Fibroblast of skin of right quadriceps (primary cell): ENCODE data around the gene NPM3.

Experiments
- DNase-seq: peaks from one replicate; pipeline ENCODE4 v3.0.0-alpha.2; 2013

The NPM3 gene, protein sequence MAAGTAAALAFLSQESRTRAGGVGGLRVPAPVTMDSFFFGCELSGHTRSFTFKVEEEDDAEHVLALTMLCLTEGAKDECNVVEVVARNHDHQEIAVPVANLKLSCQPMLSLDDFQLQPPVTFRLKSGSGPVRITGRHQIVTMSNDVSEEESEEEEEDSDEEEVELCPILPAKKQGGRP

DNA sequence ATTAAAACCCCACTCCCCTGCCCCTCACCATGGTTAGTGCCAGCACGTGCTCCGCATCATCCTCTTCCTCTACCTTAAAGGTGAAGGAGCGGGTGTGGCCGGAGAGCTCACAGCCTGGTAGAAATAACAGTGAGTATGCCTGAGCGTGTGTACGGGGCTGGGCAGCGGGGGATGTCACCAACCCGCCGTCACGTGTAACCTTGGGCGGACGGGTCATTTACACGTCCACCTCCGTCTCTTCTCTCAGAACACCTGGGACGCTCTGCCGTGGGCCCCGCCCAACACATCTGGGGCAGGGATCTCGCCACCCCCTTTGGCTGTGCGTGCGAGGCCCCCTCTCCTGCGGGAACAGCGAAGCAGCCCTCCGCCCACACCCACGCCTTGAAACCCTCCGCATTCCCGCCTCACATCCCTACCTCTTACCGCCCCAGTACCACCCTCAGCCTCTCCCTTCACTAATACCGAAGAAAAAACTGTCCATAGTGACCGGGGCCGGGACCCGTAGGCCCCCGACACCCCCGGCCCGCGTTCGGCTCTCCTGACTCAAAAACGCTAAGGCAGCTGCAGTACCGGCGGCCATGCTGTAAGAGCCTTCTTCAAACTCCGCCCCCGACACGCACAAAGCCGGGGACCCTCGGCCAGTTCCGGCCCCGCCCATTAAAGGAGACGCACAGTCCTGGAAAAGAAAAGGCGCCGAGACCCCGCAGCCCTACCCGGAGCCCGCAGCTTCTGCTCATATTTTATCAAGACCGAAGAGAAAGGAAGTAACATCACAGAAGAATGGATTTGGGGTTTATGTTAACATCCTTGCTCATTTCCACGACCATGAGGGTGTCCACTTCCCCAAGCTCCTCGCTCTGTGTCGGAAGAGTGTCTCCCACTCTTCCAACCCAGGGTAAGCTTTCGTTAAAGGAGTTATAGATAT is at the start of gene NPM3:
TSS of gene NPM3 (minus strand) at position 636 of the 925 bp plus-strand sequence. CDS start at position 580, 56 bp downstream.
- DNase-seq: peak; percentile 75

DNA sequence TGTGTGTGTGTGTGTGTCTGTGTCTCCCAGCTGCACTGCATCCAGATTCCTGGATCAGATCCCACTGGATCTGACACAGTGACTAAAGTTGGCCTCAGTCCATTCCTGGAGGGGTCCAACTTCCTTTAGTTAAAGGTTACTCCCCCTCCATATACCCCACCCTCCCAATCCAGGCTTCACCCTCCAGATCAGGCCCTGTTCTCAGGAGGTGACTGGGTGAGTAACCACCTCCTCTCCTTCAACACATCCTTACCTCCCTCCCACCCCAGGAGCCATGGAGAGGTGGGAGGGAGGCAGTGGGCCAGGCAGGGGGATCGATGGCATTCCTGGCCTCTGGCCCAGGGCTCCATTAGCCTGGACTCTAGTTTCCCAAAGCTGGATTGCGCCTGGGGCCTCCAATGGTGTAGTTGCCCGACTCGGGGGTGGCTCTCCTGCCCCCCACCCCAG is 49.1 kb upstream of the NPM3 start:
- no peak for DNase-seq

DNA sequence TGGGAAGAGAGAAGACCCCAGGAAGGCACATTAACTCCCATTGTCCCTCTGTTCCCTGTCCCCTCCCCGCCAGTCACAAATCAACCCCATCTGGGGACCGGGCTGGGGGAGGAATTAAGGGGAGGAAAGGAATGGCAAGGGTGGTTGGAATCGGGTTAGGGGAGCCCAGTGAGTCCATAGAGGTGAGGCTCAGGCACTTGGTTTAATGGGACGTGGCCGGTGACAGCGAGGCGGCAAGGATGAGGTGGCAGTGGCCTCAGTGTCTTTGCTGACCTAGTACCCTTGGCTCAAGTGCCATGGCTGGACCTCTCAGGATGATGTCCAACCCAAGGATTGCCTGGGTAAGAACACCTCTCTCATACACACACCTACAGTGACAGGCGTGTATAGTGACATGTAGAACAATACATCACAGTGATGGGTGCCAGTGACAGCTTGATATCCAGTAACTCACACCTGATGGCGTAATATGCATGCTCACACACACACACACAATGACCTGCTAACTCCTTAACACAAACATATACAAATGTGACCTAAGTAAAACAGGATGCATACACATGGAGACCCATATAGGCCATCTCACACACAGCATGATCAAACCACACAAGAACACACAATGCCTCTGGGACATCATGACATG is 48.0 kb upstream of the NPM3 start:
- DNase-seq: no peak

DNA sequence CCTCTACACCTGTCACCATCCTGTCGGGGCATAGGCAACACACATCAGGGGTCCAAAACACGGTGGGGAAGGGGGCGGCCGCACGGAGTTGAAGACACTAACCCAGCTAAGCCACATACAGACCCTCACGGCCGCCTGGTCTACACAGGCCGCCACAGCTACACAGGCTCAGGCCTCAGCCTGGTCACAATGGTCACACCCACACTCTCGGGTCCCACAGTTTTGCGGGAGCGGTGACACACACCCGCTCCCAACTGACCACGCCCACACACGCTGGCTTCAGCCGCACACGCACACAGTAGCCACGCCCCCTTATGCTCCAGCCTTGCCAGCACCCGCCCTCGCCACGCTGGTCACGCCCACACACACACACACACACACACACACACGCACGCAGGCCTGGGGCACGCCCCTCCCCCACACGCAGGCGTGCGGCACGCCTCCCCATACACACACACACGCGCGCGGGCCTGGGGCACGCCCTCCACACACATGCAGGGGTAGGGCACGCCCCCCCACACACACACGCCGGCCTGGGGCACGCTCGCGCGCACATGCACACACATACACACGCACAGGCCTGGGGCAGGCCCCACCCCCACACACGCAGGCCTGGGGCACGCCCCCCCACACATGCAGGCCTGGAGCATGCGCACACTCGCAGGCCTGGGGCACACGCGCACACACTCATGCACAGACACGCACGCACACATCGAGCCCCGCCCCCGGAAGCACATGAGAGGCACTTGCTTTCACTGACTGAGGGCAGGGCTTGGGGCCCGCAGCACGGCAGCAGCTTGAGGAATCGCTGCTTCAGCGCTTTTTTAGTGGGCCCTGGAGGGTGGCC is 47.3 kb upstream of the NPM3 start:
- peak; percentile 92 for DNase-seq

DNA sequence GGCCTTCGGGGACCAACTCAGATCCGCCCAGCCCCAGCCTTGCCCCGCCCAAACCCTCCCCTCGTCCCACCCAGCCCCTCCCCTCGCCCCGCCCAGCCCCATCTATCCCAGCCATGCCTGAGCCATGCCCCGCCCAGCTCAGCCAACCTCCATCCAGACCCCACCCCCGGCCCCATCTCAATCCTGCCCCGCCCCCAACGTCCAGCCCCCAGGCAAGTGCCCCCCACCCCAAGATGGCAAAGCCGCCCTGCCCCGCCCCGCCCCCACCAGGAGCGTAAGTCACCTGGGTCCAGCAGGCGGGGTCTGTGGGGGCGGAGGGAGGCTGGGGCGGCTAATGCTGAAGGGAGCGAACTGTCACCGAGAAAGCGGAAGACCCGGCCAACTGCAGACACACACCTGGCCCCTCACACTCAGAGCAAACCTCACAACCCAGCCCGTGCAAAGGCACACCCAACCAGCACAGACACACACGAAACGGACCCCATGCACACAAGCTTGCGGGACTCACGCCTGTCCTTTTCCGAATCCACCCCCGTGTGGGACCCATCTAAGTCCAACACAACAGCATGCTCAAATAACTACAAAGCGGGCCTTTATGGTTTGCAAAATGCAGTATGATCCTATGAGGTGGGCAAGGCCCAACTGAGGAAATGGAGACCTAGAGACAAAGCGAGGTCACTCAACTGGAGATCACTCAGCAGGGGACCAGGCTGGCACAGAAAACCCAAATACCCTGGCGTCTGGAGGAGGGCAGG is 46.5 kb upstream of the NPM3 start:
- DNase-seq: peak; percentile 31

DNA sequence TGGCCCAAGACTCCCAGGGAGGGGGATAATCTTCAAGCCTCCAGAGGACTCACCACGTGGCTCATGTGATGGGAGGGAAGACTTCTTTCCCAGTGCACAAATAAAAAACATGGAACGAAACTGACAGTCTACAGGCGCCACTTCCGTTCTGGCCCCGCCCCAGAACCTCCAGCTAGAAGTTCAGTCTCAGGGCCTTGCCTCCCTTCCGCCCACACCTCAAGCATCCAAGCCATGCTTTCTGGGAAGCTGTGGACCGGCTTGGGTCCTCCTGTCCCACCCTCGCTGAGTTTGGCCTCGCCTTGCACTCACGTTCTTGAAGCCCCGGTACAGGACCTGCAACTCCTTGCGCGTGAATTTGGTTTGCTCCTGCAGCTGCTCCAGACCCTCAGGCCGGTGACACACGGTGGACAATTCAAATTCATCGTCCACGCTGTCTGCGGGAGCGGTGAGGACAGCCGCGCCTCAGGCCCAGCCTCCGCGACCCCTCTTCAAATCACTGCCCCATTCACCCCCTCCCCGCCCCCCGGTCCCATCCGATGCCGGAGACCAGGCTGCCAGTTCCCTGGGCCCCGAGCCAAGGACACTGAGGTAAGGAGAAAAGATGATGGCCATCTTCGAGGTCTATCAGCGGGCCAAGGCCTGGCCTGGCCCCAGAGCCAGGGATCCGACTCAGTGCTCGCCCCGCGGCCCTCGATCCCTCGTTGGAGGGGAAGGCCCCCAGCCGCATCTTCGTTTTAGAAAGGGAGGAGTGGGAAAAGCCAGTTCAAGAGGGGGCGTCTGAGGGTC is 45.7 kb upstream of the NPM3 start:
- DNase-seq: no peak

DNA sequence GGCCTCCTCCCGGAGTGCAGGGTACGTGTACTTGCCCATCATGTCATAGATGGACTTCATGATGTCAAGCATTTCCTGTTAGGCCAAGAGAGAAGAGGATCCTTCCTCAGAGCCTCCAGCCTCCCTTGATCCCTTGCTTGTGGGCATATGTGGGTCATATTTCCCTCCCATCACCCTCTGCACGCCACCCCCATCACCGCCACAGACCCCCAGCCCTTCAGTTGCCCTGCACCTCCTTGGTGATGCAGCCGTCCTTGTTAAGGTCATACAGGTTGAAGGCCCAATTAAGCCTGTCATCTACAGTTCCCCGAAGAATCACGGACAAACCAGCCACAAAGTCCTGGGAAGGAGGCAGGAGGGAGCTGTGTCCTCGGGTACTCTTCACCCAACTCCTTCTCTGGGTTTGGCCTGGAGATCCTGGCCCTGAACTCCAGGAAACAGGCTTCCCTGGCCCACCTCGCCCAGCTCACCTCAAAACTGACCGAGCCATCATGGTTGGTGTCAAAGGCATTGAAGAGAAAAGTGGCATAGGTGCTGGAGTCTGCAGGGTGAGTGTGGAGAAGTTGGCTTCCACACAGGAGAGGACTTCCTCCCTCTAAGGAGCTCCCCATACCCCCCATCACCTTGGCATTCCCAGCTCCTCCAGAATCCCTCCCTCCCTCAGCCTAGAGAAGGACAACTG is 44.8 kb upstream of the NPM3 start:
- no peak for DNase-seq

DNA sequence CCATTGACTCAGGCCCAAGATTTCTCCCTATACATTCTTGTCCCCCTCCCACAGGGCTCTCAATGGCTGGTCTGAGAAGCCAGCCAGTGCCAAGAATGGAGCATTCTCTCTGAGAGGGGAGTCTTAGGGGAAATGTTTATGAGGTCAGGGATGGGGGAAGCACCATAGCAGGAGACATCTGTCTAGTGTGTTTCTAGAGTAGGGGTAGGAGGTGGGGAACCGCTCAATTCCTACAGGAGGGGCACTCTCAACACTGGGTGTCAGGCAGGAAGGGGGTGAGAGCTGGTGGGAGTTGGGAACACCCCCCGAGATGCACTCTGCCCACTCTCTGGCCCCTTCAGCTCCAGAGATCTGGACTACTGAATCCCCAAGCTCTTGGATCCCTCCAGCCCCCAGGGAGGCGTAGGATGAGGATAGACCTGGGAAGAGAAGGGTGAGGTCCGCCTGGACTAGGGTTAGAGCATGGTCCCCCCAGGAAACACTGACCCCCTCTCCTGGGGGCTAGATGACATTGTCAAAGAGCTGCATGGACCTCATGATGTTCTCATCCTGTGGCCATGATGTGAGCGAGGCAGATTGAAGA is 43.7 kb upstream of the NPM3 start:
- DNase-seq: no peak

DNA sequence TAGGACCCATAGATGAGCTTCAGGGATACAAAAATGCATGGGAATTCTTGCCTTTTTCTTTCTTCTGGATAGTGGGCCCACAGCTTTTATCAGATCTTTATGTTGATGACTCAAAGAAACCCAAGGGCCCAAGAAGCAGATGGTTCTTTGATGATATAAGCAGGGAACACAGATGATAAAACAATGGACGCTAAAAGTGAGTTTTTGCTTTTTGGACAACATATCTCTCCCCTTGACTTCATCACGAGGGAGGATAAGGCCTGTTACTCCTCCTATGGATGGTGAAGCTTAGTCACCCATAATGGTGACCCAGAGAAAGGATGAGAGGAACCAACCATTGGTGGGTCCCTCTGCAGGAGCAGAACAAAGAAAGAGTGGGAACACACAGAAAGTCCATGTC is 41.5 kb upstream of the NPM3 start:
- DNase-seq: no peak

DNA sequence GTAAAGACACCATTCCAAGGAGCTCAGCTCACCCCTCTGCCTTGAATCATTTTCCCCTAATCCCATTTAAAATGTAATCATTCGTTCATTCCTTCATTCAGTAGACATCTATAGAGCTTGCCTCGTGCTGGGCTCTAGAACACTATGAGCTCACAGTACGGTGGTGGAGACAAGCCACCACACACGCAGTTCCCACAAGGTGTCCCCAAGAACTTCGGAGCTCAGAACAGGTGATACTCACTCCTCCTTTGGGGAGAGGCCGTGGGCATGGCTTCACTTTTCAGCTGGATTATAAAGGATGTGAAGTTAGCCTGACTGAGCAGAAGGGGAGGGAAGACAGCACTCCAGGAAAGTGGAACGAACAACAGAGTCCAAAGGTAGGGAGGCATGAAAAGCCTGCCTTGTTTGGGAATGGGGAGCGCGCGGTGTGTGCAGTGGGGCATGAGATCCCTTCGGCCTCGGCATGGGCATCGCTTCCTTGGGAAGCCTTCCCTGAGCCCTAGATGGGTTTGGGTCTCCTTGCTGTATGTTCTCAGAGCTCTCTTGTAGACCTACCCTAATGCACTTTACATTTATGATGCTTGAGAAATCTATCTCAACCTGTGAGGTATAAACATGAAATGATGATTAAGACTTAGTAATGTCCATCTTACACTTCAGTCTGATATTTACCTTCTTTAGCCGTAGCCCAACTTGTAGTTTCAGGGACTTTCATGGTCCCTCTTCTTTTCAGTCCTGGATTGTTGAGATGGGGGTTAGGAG is 35.8 kb upstream of the NPM3 start:
- no peak for DNase-seq

DNA sequence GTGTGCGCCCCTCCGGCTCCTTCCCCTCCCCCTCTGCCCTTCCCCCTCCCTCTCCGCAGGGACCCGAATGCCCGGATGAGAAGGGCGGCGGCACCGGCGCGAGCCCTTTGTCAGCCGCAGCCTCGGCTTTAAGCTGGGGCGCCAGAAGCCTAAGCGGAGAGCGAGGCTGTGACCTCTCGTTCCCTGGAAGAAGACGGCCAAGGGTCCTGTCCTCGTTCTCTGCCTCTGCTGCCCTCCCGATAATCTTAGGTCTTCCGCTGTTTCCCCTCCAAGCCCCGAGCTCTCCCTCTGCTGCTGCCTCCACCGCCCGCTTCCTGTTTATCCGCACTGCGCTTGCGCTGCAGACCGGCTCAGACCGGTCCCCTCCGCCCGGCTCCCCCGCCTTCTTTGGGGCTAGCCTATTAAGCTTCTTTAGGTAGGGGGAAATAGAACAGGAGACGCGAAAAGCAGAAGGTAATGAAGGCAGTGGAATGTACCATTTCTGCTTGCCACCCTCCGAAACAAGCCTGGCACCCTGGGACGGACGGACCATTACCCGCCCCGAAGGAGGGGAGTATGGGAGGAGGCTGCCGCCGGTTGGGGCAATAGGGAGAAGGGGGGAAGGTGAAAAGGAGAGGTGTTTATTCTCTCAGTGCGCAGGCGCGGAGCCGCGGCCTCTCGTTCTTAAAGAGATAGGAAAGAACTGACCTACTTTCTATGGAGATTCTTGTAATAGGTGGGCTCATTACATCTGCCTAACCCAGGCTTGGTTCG is 35.0 kb upstream of the NPM3 start, which contains the start of gene OGA:
TSS of gene OGA (minus strand) at position 326 of the 753 bp plus-strand sequence. CDS start 422 bp downstream, outside the sequence.
- DNase-seq: peak; percentile 100

DNA sequence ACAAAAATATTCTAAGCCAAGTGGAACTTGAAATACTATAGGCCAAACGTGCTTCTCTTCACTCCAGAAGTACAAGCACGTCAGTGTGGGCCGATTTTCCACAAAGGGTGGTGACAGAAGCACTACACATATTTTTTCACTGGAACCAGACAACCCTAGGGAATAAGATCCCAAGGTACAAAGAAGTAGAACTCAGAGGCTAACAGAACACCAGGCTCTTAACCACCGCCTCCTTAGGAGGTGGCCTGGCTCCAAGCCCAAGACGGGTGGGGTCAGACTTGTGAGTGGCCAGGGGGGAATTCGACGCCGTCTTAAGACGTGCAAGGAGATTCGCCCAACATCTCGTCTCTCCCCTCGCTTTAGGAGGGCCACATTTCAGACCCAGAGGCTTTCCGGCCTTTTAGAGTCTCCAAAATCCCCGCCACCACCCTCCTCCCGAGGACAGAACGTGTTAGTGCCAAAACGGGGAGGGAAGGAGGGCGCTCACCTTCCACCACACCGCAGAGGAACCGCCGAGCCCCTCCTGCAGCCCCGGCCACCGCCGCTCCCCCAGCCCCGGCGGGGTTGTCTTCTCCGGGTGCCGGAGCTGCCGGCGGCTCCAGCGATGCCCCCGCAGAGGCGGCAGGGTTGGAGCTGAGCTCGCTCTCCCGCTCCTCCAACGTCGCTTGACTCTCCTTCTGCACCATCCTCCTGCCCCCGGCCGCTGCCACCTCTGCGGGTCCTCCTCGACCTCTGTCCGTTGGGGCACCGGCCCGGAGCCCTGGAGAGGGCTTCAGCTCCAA is 34.3 kb upstream of the NPM3 start:
- peak; percentile 94 for DNase-seq

DNA sequence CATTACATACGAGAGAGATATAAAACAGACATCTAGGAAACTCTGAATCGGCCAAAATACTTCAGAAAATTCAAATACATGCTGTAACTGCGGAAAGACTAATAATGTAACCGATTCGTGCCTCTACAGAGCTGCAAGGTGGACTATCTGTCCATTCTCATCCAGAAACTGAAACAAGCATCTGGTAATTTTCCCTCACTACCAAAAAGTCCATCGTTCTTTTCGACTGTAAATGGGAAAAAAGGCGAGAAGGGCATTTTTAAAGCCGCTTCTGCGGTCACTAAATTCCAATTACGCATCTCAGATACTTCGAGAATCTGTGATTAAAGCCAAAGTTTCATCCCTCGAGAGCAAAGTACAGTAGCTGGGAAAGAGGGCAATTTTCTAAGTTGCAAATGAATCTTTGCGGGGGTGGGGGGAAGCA is 33.7 kb upstream of the NPM3 start:
- no peak for DNase-seq

DNA sequence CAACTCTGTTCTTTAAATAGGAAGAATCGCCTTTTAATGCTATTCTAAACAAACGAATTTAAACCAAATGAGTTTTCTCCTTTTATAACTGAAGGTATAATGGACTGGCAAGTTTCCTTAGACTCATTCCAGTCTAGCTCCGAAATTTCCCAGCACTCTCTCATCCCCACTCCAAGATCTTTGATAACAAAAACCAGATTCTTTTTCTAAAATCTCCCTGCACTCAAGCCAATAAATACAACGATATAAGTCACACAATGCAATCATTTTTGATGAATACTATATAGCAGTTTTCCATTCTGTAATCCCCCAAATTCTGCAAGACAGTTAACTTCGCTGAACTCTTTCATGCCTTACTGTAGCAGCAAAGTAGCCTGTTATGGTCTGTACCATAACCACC is 33.1 kb upstream of the NPM3 start:
- DNase-seq: no peak

DNA sequence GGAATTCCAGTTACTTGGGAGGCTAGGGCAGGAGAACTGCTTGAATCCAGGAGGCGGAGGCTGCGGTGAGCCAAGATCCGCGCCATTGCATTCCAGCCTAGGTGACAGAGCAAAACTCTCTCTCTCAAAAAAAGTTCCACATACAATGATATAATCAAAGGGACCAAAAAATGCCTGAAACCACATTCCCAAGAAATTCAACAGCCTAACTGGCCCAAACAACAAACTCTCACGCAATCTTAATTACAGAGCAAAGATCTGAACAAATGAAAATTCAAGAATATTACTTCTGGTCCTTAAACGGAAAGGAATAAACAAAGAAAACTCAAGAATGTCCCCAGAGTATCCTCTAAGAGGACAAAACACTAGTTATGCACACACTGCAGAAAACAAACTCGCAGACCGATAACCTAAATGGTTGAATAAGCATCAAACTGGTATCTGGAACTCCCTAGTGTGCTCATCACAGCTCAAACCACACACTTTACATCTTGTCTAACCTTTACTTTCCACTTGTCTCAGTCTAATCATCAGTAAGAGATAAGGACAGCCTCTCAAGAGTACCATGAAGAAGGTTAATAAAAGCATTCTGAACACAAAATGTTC is 31.3 kb upstream of the NPM3 start:
- no peak for DNase-seq

DNA sequence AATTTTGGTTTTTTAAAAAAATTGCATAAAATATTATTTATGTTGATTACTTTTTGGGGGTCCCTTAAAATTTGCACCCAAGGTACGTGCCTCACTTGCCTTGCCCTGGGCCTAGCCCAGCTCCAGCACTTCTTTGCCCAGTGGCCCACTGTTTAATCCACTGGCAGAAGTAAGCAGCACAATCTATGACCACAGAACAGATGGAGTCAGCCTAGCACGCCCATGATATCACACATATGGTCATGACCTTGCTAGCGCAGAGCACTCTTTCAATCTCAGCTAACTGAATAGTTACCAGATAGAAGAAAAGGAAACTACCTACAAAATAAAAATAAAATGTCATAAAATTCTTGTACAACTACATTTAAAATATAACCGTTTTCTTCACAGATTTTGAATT is 29.4 kb upstream of the NPM3 start:
- no peak for DNase-seq

DNA sequence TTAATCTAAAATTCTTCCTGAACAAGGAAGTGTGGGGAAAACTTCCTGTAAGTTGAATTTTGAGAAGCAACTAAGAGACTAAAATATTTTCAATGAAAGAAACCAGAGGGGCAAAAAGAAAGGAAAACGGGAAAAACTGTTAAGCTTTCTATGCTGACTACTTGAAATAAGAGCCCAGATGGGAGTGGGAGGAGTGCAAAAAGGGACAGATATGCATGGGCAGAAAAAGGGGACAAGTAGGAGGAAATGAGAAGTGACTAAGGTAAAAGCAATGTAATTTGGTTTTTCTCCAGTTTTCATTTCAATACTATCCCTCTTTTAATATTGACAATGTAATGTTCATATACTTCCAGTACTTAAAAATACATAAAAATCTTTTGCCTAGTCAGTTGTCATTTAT is 23.9 kb upstream of the NPM3 start:
- DNase-seq: no peak
